GM19467 (cell line): ENCODE data around the gene MRPL17.
"Not testable (repeated sequence)": the region's sequence is repeated elsewhere in the genome, so short reads cannot be mapped to it uniquely, and the experiment has no call there.

ENCODE experiments used
- ATAC-seq: cut with Tn5 transposase; IDR thresholded peaks from one replicate; pipeline ENCODE4 v1.9.1; 2021; ENCODE audit warnings: mild to moderate bottlenecking, moderate library complexity; ENCODE audit not compliant: unreplicated experiment

MRPL17 gene

GRCh38 chr11:6682936-6683861 is at the start of gene MRPL17:
MRPL17 (minus strand) TSS chr11:6683340; CDS start chr11:6683296, 44 bp downstream.
- peak; percentile 90 for ATAC-seq

- no peak for ATAC-seq
Measured at GRCh38 chr11:6727971-6728760, 45.0 kb upstream of the MRPL17 start.

- ATAC-seq: no peak
Measured at GRCh38 chr11:6725386-6725896, 42.3 kb upstream of the MRPL17 start.

- ATAC-seq: no peak
Measured at GRCh38 chr11:6724013-6724412, 40.9 kb upstream of the MRPL17 start.

GRCh38 chr11:6721343-6721742 is 38.2 kb upstream of the MRPL17 start:
- no peak for ATAC-seq

- no peak for ATAC-seq
Measured at GRCh38 chr11:6719576-6719975, 36.4 kb upstream of the MRPL17 start.

GRCh38 chr11:6717426-6717825 is 34.3 kb upstream of the MRPL17 start:
- no peak for ATAC-seq

- ATAC-seq: not testable (repeated sequence)
Measured at GRCh38 chr11:6711552-6711951, 28.4 kb upstream of the MRPL17 start.

GRCh38 chr11:6708876-6709275 is 25.7 kb upstream of the MRPL17 start:
- ATAC-seq: no peak

GRCh38 chr11:6705905-6706535 is 22.9 kb upstream of the MRPL17 start:
- ATAC-seq: no peak

GRCh38 chr11:6703247-6704063 is 20.3 kb upstream of the MRPL17 start:
- ATAC-seq: no peak

GRCh38 chr11:6701955-6702354 is 18.8 kb upstream of the MRPL17 start:
- ATAC-seq: not testable (repeated sequence)

GRCh38 chr11:6695377-6695776 is 12.2 kb upstream of the MRPL17 start:
- no peak for ATAC-seq

- no peak for ATAC-seq
Measured at GRCh38 chr11:6694229-6694535, 11.0 kb upstream of the MRPL17 start.

GRCh38 chr11:6693342-6694228 is 10.4 kb upstream of the MRPL17 start:
- no peak for ATAC-seq

- no peak for ATAC-seq
Measured at GRCh38 chr11:6692128-6692527, 9.0 kb upstream of the MRPL17 start.

GRCh38 chr11:6690431-6691132 is 7.4 kb upstream of the MRPL17 start:
- ATAC-seq: not testable (repeated sequence)

GRCh38 chr11:6687876-6688275 is 4.7 kb upstream of the MRPL17 start:
- no peak for ATAC-seq

- no peak for ATAC-seq
Measured at GRCh38 chr11:6686006-6686405, 2.9 kb upstream of the MRPL17 start.
